ENCODE results near the gene CYTH4.
A peak's percentile ranks its signal among the peaks of the same experiment; 100 is the strongest.
"Not testable (repeated sequence)": the region's sequence is repeated elsewhere in the genome, so short reads cannot be mapped to it uniquely, and the experiment has no call there.

The CYTH4 gene

DNA sequence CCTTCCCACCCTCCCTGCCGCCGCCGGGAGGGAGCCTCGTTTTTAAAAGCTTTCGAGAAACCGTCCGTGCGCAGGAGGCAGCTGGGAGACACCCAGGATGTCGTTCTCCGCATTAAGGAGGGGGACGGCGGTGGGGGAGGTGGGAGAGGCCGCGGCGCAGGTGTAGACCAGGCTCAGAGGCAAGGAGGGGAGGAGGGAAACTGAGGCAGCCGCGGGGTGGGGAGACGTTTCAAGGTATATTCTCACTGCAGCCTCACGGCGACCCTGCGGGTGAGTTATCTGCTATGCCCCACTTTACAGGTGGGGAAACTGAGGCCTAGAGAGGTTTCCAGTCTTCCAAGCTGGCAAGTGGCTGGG is 42.7 kb downstream of the CYTH4 start:
- no peak overlapping the region for H3K4me3 ChIP-seq (replicated peaks; ENCODE audit: low read depth, low read length)
- TF ChIP-seq, protein P1, sequence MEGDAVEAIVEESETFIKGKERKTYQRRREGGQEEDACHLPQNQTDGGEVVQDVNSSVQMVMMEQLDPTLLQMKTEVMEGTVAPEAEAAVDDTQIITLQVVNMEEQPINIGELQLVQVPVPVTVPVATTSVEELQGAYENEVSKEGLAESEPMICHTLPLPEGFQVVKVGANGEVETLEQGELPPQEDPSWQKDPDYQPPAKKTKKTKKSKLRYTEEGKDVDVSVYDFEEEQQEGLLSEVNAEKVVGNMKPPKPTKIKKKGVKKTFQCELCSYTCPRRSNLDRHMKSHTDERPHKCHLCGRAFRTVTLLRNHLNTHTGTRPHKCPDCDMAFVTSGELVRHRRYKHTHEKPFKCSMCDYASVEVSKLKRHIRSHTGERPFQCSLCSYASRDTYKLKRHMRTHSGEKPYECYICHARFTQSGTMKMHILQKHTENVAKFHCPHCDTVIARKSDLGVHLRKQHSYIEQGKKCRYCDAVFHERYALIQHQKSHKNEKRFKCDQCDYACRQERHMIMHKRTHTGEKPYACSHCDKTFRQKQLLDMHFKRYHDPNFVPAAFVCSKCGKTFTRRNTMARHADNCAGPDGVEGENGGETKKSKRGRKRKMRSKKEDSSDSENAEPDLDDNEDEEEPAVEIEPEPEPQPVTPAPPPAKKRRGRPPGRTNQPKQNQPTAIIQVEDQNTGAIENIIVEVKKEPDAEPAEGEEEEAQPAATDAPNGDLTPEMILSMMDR (IDR thresholded peaks at IDR 0.05; ENCODE audit: low read length, missing control alignments): no peak
- no peak for DNase-seq (ENCODE audit: low read depth)

DNA sequence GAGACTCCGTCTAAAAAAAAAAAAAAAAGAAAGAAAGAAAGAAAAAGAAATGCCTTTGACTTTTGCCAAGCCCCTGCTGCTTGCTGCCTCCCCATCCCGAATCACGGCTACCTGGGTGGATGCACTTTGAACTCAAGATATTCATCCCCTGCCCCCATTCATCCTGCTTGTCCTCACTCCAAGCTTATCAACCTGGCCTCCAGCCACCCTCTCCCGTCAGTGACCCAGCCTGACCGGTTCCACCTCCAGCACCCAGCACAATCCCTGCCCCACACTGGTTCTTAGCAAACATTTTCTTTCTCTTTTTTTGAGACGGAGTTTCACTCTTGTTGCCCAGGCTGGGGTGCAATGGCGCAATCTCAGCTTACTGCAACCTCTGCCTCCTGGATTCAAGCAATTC is 44.4 kb downstream of the CYTH4 start:
- TF ChIP-seq, protein P1 (IDR thresholded peaks at IDR 0.05; ENCODE audit: low read length, missing control alignments): no peak
- DNase-seq (ENCODE audit: low read depth): no peak
- no peak overlapping the region for H3K4me3 ChIP-seq (replicated peaks; ENCODE audit: low read depth, low read length)

DNA sequence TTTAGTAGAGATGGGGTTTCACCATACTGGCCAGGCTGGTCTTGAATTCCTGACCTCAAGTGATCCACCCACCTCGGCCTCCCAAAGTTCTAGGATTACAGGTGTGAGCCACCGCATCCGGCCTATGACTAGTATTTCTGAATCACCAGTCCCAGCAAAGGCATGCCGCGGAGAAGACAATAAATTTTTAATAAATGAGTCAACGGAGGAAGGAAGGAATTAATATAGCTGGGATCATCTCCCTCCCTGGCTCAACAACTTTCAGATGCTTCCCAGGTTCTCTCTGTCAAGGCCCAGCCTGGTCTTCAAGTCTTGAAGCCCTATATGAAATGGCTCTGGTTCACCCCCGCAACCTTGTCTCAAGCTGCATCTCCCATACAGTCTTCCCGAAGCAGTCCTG is 45.7 kb downstream of the CYTH4 start:
- DNase-seq (ENCODE audit: low read depth): peak; percentile 59
- H3K4me3 ChIP-seq (replicated peaks; ENCODE audit: low read depth, low read length): no peak overlapping the region
- TF ChIP-seq, protein P1 (IDR thresholded peaks at IDR 0.05; ENCODE audit: low read length, missing control alignments): no peak

DNA sequence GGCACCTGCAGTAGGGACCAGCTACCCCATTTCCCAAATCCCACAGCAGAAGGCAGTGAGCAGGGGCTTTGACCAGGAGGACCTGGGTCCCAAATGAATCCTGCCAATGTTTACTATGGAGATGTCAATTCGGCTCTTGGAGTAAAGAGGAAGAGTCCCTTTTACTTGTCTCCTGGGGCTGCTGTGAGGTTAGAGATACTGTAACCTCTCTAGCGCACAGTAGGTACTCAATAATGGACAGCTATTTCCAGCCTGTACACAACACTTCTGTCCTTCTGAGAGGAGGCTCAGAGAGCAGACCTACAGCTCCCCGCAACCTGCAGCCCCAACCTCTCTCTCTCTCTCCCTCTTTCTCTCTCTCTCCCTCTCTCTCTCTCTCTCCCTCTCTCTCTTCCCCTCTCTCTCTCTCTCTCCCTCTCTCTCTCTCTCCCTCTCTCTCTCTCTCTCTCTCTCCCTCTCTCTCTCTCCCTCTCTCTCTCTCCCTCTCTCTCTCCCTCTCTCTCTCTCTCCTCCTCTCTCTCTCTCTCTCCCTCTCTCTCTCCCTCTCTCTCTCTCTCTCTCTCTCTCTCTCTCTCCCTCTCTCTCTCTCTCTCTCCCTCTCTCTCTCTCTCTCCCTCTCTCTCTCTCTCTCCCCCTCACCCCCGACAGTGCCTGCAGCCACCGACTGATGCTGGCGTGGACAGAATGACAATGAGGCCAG is 46.4 kb downstream of the CYTH4 start:
- DNase-seq (ENCODE audit: low read depth): not testable (repeated sequence)

DNA sequence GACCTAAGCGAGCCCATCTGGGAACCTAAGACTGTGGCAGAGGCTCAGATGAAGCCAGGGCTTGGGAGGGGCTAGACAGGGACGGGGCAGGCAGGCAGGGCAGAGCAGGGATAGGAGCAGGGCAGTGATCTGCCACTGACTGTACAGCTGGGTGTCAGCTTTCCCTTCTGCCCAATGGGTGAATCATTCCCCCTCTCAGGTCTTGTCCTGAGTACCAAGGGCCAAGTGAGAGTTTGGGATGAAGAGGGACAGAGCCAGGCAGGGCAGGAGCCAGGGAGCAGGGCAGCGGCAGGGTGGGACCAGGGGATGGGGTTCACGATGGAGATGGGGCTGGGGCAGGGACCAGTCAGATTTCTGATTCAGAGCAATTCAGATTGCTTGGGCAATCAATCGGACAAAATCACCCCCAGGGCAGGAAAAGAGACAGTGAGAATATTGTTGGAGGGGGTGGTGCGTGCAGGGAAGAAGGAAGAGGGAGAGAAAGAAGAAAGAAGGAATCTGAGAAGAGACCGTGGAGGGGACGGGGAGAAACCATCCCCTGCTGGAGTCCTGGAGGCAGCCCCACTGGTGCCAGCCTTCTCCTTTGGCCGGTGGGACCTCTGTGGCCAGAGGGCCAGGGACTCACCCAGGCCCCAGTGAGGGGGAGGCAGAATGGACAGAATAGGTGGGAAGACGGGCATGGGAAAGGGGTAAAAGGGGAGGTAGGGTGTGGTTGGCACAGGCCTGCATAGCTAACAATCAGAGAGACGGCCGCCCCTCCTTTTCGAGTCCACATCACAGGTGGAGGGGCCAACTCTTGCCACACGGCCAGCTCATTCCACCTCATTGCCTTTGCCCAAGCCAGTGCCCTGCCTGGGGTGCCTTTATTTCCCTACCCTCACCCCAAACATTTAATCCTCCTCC is 47.2 kb downstream of the CYTH4 start:
- no peak overlapping the region for H3K4me3 ChIP-seq (replicated peaks; ENCODE audit: low read depth, low read length)
- no peak for DNase-seq (ENCODE audit: low read depth)
- TF ChIP-seq, protein P1 (IDR thresholded peaks at IDR 0.05; ENCODE audit: low read length, missing control alignments): no peak

More for the DNA sequence above, 46.4 kb downstream of the CYTH4 start:
- not testable (repeated sequence) for H3K4me3 ChIP-seq (replicated peaks; ENCODE audit: low read depth, low read length)

DNA sequence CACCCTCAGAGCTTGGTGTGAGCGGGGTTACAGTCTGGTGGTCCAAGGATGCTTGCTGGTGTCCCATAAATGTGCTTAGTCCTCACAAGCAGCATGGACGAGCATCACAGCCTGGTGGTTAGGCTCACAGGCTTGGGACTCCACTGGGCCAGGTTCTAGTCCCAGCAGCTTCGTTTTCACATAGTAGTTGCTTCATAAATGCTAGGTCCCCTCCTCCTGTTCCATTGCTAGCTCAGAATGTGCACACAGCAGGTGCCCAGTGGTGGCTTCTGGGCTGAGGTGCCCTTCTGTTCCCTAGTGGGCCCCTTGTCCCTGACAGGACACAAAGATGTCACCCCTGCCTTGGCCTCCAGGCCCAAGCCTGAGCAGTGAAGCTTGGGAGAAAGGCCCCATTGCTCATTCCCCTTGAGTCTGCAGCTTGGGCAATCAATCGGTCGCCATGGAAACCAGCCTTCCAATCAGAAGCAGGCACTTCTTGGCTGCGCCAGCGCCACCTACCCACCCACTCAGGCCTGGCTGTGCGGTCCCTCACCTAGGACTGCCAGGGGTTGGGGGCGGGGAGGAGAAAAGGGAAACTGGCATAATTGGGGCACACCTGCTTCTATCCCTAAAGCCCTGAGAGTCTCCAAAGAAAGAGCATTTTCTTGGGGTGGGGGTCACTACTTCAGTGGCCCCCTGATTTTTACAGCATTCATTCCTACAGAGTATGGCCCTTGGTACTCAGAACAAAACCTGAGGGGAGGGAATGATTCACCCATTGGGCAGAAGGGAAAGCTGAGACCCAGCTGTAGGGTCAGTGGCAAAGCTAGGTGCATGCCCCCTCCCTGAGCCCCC is 48.1 kb downstream of the CYTH4 start:
- TF ChIP-seq, protein P1 (IDR thresholded peaks at IDR 0.05; ENCODE audit: low read length, missing control alignments): peak; percentile 24
- H3K4me3 ChIP-seq (replicated peaks; ENCODE audit: low read depth, low read length): no peak overlapping the region
- DNase-seq (ENCODE audit: low read depth): peak; percentile 84

DNA sequence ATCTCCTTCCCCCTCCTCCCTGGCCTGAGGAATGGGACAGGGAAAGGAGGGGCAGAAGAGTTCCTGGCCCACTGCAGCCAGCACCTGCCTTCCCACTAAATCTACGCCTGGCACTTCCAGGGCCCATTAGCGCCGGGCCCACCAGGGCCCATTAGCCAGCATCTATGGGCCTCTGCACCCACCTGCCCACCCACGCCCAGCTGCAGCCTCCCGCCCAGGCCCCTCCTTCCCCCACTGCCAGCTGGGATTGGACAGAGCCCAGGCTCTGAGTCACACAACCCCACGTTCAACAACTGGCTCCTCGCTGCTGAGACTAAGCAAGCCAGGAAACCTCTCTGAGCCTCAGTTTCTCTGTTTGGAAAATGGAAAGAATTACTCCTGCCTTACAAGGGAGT is 48.7 kb downstream of the CYTH4 start:
- peak; percentile 40 for DNase-seq (ENCODE audit: low read depth)
- H3K4me3 ChIP-seq (replicated peaks; ENCODE audit: low read depth, low read length): no peak overlapping the region
- TF ChIP-seq, protein P1 (IDR thresholded peaks at IDR 0.05; ENCODE audit: low read length, missing control alignments): no peak
